Fibroblast of mammary gland (primary cell): Measurements from ENCODE around the gene DCAF10.
"Not testable (repeated sequence)": the region's sequence is repeated elsewhere in the genome, so short reads cannot be mapped to it uniquely, and the experiment has no call there.

Source experiments
- DNase-seq: peaks from one replicate; pipeline ENCODE4 v3.0.0-alpha.2; 2010; ENCODE audit warnings: low read depth
- H3K4me3 ChIP-seq: 2 replicates; pipeline ENCODE4 v1.5.1; 2011; ENCODE audit warnings: low read depth, mild to moderate bottlenecking, low read length, moderate library complexity; ENCODE audit not compliant: control insufficient read depth
- TF ChIP-seq, protein P1 (sequence below): conservative IDR thresholded peaks from 2 replicates; pipeline ENCODE4 v1.5.1; 2011; ENCODE audit warnings: low read depth, low read length, inconsistent platforms; ENCODE audit not compliant: control insufficient read depth, insufficient read depth

The DCAF10 gene

DNA sequence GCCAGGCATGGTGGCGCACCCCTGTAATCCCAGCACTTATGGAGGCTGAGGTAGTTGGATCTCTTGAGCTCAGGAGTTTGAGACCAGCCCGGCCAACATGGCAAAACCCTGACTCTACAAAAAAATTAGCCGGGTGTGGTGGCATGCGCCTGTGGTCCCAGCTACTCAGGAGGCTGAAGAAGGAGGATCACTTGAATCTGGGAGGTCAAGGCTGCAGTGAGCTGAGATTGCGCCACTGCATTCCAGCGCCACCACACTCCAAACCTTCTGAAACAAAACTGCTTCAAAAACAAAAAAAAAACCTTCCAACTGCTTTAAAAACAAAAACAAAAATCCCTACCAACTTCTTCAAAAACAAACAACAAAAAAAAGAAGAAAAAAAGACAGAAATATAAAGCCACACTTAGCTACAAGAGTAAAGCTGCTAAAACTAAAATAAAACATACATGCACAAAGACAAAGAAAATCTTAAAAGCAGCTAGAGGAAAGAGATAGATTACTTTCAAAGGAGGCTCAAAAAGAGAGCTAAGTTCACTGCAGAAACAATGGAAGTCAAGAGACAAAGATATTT lies 11.4 kb downstream of the DCAF10 start:
- no peak overlapping the region for H3K4me3 ChIP-seq
- TF ChIP-seq, protein P1, sequence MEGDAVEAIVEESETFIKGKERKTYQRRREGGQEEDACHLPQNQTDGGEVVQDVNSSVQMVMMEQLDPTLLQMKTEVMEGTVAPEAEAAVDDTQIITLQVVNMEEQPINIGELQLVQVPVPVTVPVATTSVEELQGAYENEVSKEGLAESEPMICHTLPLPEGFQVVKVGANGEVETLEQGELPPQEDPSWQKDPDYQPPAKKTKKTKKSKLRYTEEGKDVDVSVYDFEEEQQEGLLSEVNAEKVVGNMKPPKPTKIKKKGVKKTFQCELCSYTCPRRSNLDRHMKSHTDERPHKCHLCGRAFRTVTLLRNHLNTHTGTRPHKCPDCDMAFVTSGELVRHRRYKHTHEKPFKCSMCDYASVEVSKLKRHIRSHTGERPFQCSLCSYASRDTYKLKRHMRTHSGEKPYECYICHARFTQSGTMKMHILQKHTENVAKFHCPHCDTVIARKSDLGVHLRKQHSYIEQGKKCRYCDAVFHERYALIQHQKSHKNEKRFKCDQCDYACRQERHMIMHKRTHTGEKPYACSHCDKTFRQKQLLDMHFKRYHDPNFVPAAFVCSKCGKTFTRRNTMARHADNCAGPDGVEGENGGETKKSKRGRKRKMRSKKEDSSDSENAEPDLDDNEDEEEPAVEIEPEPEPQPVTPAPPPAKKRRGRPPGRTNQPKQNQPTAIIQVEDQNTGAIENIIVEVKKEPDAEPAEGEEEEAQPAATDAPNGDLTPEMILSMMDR, result no peak
- DNase-seq, result no peak

DNA sequence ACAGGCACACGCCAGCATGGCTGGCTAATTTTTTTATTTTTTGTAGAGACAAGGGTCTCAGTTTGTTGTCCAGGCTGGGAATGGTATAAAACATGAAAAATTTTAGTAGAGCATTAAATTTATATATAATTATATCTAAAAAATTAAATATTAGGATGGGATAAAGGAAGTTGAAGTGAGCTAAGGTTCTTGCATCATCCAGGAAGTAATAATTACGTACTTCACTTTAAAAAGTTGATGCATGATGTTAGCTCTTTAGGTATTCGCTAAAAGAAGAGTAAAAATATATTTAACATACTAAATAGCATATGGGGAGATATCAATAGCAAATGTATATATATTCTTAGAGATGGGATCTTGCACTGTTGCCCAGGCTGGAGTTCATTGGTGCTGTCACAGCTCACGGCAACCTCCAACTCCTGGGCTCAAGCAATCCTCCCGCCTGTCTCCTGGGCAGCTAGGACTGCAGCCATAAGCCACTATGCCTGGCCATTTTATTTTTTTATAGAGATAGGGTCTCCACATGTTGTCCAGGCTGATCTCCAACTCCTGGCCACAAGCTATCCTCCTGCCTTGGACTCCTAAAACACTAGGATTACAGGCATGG lies 12.3 kb downstream of the DCAF10 start:
- TF ChIP-seq, protein P1, result no peak
- no peak overlapping the region for H3K4me3 ChIP-seq
- DNase-seq, result no peak

DNA sequence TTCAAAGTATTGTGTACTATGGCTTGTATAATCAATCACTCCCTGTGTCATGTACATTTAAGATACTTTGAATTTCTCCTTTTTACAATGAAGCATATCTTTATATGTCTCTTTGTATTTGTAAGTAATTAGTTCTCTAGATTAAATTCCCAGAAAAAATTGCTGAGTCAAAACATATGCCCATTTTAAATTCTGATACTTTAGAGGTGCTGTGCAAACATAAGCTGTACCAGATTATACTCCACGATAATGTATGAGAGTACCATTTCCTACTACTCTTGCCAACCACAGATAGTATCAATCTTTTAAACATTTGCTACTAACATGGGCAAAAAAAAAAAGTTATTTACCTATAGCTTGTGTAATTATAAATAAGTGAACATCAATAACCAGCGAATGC lies 18.3 kb downstream of the DCAF10 start:
- TF ChIP-seq, protein P1, result no peak
- no peak for DNase-seq
- H3K4me3 ChIP-seq, result no peak overlapping the region

DNA sequence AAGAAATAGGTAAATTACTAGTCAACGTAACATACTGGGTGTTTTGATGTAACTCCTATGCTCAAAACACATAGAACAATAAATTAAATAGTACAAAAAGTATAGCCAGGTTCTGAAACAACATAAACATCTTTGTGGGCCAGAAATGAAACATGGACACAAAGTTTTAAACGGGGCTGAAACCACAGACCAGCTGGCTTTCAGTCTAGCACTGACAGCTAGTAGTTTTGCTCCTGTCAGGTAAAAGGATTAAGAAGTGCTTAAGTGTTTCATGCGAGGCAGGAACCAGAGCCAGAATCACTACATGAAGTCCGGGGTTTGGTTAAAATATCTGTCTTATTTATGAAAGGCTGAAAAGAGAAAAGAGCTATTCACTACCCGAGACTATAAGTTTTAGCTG lies 19.5 kb downstream of the DCAF10 start:
- DNase-seq, result no peak
- TF ChIP-seq, protein P1, result no peak
- no peak overlapping the region for H3K4me3 ChIP-seq

DNA sequence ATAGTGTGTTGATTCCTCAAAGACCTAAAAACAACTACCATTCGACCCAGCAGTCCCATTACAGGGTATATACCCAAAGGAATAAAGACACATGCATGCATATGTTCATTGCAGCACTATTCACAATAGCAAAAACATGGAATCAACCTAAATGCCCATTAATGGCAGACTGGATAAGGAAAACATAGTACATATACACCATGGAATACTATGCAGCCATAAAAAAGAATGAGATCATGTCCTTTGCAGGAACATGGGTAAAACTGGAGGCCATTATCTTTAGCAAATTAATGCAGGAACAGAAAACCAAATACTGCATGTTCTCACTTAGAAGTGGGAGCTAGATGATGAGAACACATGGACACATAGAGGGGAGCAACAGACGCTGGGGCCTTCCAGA lies 24.6 kb downstream of the DCAF10 start:
- not testable (repeated sequence) for DNase-seq, H3K4me3 ChIP-seq

DNA sequence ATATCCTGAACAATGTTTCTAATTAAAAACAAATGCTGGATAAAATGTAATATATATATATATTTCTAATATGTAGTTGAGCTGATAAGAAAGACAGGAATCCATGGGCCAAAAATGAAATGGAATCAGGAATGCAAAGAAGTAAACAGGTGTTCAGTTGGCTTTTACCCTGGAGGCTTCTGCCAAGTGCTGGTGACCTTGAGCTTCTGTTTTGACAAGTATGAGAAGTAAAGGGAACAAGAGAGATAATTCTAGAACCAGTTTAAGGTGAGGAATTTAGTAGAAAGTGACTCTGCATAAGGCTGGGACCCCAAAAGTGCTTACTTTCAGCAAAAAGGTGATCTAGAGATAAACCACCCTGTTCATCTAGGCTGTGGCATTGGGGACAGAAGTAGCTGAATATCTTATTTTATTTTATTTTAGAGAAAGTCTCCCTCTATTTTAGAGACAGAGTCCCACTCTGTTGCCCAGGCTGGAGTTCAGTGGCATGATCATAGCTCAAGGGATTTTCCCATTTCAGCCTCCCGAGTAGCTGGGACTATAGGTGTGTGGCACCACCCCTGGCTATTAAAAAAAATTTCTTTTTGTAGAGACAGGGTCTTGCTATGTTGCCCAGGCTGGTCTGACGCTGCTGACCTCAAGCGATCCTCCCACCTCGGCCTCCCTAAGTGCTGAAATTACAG lies 27.0 kb downstream of the DCAF10 start:
- DNase-seq, result no peak
- TF ChIP-seq, protein P1, result no peak

DNA sequence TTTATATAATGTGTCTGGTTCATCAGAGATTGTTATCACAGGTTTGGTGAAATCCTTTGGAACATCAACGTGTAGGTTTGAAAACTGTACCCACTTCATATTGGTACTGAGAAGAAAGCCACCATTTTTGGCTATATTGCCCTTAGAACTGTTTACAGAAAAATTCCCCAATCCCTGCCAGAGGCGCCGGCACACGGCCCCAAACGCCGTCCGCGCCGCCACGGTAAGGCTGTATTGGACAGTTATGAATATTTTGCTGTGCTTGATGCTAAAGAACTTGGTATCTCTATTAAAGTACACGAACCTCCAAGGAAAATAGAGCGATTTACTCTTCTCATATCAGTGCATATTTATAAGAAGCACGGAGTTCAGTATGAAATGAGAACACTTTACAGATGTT lies 35.2 kb downstream of the DCAF10 start:
- TF ChIP-seq, protein P1, result no peak
- DNase-seq, result no peak
- no peak overlapping the region for H3K4me3 ChIP-seq

More for the DNA sequence above, 27.0 kb downstream of the DCAF10 start:
- H3K4me3 ChIP-seq, result no peak overlapping the region
